Endothelial cell (in vitro differentiated cells): ENCODE data around the gene C6orf62. TPM values are rescaled to one million over a fixed set of nuclear protein-coding genes. Genes with fewer than 3 reads are reported as not detected.
"Not testable (repeated sequence)": the region's sequence is repeated elsewhere in the genome, so short reads cannot be mapped to it uniquely, and the experiment has no call there.

Source experiments
- DNase-seq: peaks from one replicate; pipeline ENCODE4 v3.0.0; 2021; ENCODE audit warnings: low spot score
- H3K27ac Mint-ChIP-seq: one replicate; pipeline ENCODE4 v1.8.0; 2021; ENCODE audit warnings: mixed read lengths, inconsistent platforms; ENCODE audit not compliant: unreplicated experiment
- H3K27me3 Mint-ChIP-seq: one replicate; pipeline ENCODE4 v1.8.0; 2021; ENCODE audit warnings: mild to moderate bottlenecking, moderate library complexity, mixed read lengths, inconsistent platforms; ENCODE audit not compliant: unreplicated experiment
- H3K36me3 Mint-ChIP-seq: one replicate; pipeline ENCODE4 v1.8.0; 2021; ENCODE audit warnings: mild to moderate bottlenecking, low read depth, mixed read lengths, inconsistent platforms; ENCODE audit not compliant: unreplicated experiment
- H3K4me1 Mint-ChIP-seq: one replicate; pipeline ENCODE4 v1.8.0; 2021; ENCODE audit warnings: mild to moderate bottlenecking, mixed read lengths, inconsistent platforms; ENCODE audit not compliant: unreplicated experiment
- H3K4me3 Mint-ChIP-seq: one replicate; pipeline ENCODE4 v1.8.0; 2021; ENCODE audit warnings: mild to moderate bottlenecking, mixed read lengths, inconsistent platforms; ENCODE audit not compliant: unreplicated experiment
- H3K9me3 Mint-ChIP-seq: one replicate; pipeline ENCODE4 v1.8.0; 2021; ENCODE audit warnings: mixed read lengths, inconsistent platforms; ENCODE audit not compliant: unreplicated experiment
- CTCF ChIP-seq: fragments of 200-600 bp; sonication (generic); IDR thresholded peaks from one replicate; pipeline ENCODE4 v1.5.0; 2021; ENCODE audit warnings: antibody characterized with exemption; ENCODE audit not compliant: unreplicated experiment
- total RNA-seq: library from RNA; stranded (reverse); fragmentation: NEBNext Ultra II Directional; extraction: Animal tissue kit (Norgen Biotek cat#: 25700); gene quantifications from one replicate; pipeline ENCODE4 v1.2.1, GENCODE V29; 2021; ENCODE audit not compliant: unreplicated experiment

C6orf62 gene
- total RNA-seq, 1 donor from 2014 or later, result 88.8 TPM

DNA sequence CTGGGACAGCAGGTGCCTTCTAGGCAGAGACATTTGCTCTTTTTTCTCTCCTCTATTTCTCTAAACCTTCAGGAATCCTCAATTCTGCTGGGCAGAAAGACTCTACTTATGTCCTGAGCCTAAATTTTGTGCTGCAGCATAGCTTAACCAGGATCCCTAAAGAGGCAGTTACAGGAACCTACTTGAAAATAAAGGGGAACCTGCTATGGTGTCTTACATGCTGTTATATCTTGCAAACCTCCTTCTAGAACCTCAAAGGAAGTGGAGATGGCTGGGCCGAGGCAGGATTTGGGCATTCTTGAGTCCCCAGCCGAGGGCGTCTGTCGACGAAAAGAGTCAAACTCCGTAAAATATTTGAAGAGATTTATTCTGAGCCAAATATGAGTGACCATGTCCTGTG is 38.7 kb upstream of the C6orf62 start:
- Mint-ChIP-seq H3K27ac (no peak overlapping the region), H3K27me3 (no peaks in the 10 kb centered on the region), H3K4me1 (no peaks in the 10 kb centered on the region)

GRCh38 chr6:24755279-24755678 is 36.3 kb upstream of the C6orf62 start:
- no peaks in the 10 kb centered on the region for H3K9me3 Mint-ChIP-seq
- H3K4me1 Mint-ChIP-seq, result no peaks in the 10 kb centered on the region
- no peak overlapping the region for H3K27ac Mint-ChIP-seq
- no peak overlapping the region for H3K4me3 Mint-ChIP-seq
- TF ChIP-seq CTCF, result no peak
- H3K27me3 Mint-ChIP-seq, result no peaks in the 10 kb centered on the region
- DNase-seq, result no peak
- H3K36me3 Mint-ChIP-seq, result no peaks in the 10 kb centered on the region

More for the DNA sequence above, 38.7 kb upstream of the C6orf62 start:
- TF ChIP-seq CTCF, result no peak
- Mint-ChIP-seq H3K36me3 (no peaks in the 10 kb centered on the region), H3K9me3 (no peaks in the 10 kb centered on the region), H3K4me3 (no peak overlapping the region)
- DNase-seq, result no peak

DNA sequence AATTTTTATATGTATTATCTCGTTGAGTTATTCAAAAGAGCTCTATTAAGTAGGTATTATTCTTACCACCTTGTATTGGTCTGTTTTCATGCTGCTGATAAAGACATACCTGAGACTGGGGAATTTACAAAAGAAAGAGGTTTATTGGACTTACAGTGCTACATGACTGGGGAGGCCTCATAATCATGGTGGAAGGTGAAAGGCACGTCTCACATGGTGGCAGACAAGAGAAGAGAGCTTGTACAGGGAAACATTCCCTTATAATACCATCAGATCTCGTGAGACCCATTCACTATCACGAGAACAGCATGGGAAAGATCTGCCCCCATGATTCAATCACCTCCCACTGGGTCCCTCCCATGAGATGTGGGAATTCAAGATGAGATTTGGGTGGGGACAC is 35.4 kb upstream of the C6orf62 start:
- H3K4me3 Mint-ChIP-seq, H3K36me3 Mint-ChIP-seq, H3K27me3 Mint-ChIP-seq, H3K27ac Mint-ChIP-seq, H3K4me1 Mint-ChIP-seq, DNase-seq, H3K9me3 Mint-ChIP-seq: not testable (repeated sequence)

GRCh38 chr6:24753545-24753944 is 34.6 kb upstream of the C6orf62 start:
- DNase-seq, result no peak
- Mint-ChIP-seq H3K4me1 (no peaks in the 10 kb centered on the region), H3K27me3 (no peaks in the 10 kb centered on the region), H3K36me3 (no peaks in the 10 kb centered on the region), H3K27ac (no peak overlapping the region), H3K4me3 (no peak overlapping the region), H3K9me3 (no peaks in the 10 kb centered on the region)
- TF ChIP-seq CTCF, result no peak

DNA sequence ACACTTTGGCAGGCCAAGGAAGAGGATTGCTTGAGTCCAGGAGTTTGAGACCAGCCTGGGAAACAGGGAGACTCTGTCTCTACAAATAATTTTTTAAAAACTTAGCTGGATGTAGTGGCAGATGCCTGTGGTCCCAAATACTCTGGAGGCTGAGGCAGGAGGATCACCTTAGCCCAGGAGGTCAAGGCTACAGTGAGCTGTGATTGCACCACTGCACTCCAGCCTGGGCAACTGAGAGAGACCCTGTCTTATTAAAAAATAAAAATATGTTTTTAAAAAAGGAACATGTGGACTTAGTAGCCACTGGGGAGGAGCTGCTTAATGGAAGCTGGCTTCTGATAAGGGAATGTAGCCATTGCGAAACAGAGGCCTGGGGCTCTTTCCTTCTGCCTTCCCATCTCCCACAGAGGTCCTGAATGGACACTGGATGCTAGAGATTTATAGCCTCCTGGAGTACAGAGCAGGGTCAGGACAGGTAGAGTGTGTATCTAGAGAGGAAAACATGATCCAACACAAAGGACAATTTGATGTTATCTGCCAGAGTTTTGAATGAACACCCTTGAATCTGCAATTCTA is 34.1 kb upstream of the C6orf62 start:
- Mint-ChIP-seq H3K9me3 (no peaks in the 10 kb centered on the region), H3K36me3 (no peaks in the 10 kb centered on the region), H3K4me1 (no peaks in the 10 kb centered on the region), H3K27me3 (no peaks in the 10 kb centered on the region), H3K4me3 (no peak overlapping the region), H3K27ac (no peak overlapping the region)
- no peak for TF ChIP-seq CTCF
- DNase-seq, result no peak
